Right atrium auricular region (tissue), 2 donors: ENCODE results near the gene CPN1. TPM values are rescaled to one million over a fixed set of nuclear protein-coding genes. Genes with fewer than 3 reads are reported as not detected.
"Not testable (repeated sequence)": the region's sequence is repeated elsewhere in the genome, so short reads cannot be mapped to it uniquely, and the experiment has no call there.

Source experiments
- DNase-seq: peaks from one replicate; pipeline ENCODE4 v3.0.0-alpha.2; 2019; ENCODE audit warnings: low spot score
- H3K27ac ChIP-seq, 2 donors: fragments of 200-600 bp; sonication (generic); 1 replicate in 1 of 2; 2 replicates in 1 of 2; pipeline ENCODE4 v1.5.1; 2016 to 2019
- H3K27me3 ChIP-seq, 2 donors: fragments of 200-600 bp; sonication (generic); one replicate each; pipeline versions ENCODE4 v1.5.1 to v1.6.0; 2017 to 2019
- H3K36me3 ChIP-seq: fragments of 200-600 bp; sonication (generic); one replicate; pipeline ENCODE4 v1.5.1; 2016
- H3K4me1 ChIP-seq, 2 donors: fragments of 200-600 bp; sonication (generic); one replicate each; pipeline versions ENCODE4 v1.5.1 to v1.6.0; 2017 to 2019
- H3K4me3 ChIP-seq, 2 donors: fragments of 200-600 bp; sonication (generic); 1 replicate in 1 of 2; 2 replicates in 1 of 2; pipeline ENCODE4 v1.5.1; 2017 to 2019; ENCODE audit warnings: mild to moderate bottlenecking in 1 of 2, moderate library complexity in 1 of 2
- H3K9me3 ChIP-seq, 2 donors: fragments of 200-600 bp; sonication (generic); one replicate each; pipeline ENCODE4 v1.5.1; 2019
- CTCF ChIP-seq, 2 donors: fragments of 200-600 bp; sonication (generic); IDR thresholded peaks; one replicate each; pipeline ENCODE4 v1.5.1; 2019; ENCODE audit warnings: antibody characterized with exemption in 2 of 2
- total RNA-seq, 2 donors: library from RNA; depleted of rRNA; stranded (reverse); fragments of >200 nt; gene quantifications; one replicate each; pipeline ENCODE4 v1.1.0, GENCODE V29; 2016

Gene CPN1
- total RNA-seq, 2 donors from 2014 or later, result not detected

DNA sequence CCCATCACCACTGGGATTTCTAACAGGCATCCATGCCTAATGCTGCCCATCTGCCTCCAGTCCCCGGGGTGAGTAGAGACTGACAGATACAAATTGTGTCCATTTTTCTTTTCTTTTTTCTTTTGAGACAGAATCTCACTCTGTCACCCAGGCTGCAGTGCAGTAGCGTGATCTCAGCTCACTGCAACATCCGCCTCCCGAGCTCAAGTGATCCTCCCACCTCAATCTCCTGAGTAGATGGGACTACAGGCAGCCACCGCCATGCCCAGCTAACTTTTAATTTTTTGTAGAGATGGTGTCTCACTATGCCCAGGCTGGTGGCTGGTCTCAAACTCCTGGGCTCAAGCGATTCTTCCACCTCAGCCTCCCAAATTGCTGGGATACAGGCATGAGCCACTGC lies 7.6 kb upstream of the CPN1 start:
- Histone ChIP-seq H3K9me3 (no peaks in the 10 kb centered on the region), H3K27me3 (no peaks in the 10 kb centered on the region), H3K36me3 (no peaks in the 10 kb centered on the region), H3K4me1 (no peaks in the 10 kb centered on the region), H3K4me3 (no peak overlapping the region), H3K27ac (no peak overlapping the region)
- no peak for DNase-seq
- TF ChIP-seq CTCF (IDR thresholded peaks at IDR 0.05), result no peak

DNA sequence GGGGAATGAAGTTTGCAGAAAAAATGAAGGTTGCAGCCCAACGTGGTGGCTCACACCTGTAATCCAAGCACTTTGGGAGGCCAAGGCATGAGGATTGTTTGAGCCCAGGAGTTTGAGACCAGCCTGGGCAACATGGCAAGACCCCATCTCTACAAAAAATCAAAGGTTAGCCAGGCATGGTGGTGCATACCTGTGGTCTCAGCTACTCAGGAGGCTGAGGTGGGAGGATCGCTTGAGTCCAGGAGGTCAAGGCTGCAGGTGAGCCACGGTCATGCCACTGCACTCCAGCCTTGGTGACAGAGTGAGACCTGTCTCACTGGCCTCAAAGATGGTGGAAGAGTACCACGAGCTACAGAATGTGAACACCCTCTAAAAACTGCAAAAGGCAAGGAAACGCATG lies 5.0 kb upstream of the CPN1 start:
- not testable (repeated sequence) for H3K27ac ChIP-seq, DNase-seq, H3K36me3 ChIP-seq, H3K4me3 ChIP-seq, H3K9me3 ChIP-seq, H3K4me1 ChIP-seq, H3K27me3 ChIP-seq

DNA sequence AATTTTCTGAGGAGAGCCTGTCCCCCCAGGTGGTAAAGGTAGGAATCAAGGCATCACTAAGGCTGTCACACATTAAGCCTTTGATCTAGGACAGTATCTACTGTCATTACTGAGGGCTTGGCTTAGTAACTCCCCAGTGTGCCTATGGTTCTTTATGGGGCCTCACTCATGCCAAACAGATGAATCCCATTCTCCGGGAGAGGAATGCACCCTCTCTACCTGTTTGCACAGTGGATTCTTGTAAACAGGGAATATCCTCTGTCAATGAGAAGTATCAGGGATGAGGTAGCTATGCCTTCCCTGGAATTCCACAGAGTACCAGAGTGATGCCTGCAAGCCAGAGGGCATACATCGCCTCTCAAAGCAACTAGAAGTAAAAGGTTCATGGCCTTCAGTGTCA lies 3.9 kb upstream of the CPN1 start:
- Histone ChIP-seq H3K36me3 (no peaks in the 10 kb centered on the region), H3K9me3 (no peaks in the 10 kb centered on the region), H3K27me3 (no peaks in the 10 kb centered on the region), H3K4me1 (no peaks in the 10 kb centered on the region), H3K27ac (no peak overlapping the region), H3K4me3 (no peak overlapping the region)
- no peak for DNase-seq
- no peak for TF ChIP-seq CTCF (IDR thresholded peaks at IDR 0.05)

- H3K27me3 ChIP-seq, result no peaks in the 10 kb centered on the region
- no peaks in the 10 kb centered on the region for H3K4me1 ChIP-seq
- H3K27ac ChIP-seq, result no peak overlapping the region
- H3K9me3 ChIP-seq, result no peaks in the 10 kb centered on the region
- no peaks in the 10 kb centered on the region for H3K36me3 ChIP-seq
- no peak overlapping the region for H3K4me3 ChIP-seq
- no peak for TF ChIP-seq CTCF (IDR thresholded peaks at IDR 0.05)
- DNase-seq, result no peak
Measured at GRCh38 chr10:100083623-100084022, 2.0 kb upstream of the CPN1 start.

DNA sequence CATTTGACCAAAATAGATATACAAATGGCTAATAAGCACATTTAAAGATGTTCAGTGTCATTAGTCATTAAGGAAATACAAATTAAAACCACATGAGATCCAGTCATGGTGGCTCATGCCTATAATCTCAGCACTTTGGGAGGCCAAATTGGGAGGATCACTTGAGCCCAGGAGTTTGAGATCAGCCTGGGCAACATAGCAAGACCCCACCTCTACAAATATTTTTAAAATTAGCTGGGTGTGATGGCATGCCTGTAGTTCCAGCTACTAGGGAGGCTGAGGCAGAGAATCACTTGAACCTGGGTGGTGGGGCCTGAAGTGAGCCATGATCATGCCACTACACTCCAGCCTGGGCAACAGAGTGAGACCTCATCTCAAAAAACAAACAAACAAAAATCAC lies 607 bp upstream of the CPN1 start:
- H3K27ac ChIP-seq, H3K4me1 ChIP-seq, H3K9me3 ChIP-seq, H3K27me3 ChIP-seq, H3K4me3 ChIP-seq, DNase-seq, H3K36me3 ChIP-seq: not testable (repeated sequence)

DNA sequence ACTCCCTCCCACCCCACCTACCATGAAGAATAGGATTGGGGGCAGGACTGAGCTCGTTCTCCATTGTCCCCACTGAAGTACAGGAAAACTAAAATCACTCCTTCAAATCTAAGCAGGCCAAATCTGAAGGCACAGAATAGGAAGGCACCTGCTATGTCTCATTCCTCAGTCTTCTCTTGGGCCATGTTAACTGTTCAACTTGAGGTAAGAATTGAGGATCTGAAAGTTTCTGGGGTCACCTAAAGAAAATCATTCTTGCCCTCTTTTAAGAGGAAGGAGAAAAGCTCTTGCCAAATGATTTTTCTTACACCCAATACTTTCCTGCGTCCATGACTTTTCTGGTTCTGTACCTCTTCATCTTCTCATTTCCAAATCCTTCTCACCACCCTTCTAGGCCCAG lies 4.9 kb downstream of the CPN1 start:
- TF ChIP-seq CTCF (IDR thresholded peaks at IDR 0.05), result no peak
- H3K27me3 ChIP-seq, result no peaks in the 10 kb centered on the region
- H3K4me3 ChIP-seq, result no peak overlapping the region
- DNase-seq, result no peak
- no peaks in the 10 kb centered on the region for H3K36me3 ChIP-seq
- H3K9me3 ChIP-seq, result no peaks in the 10 kb centered on the region
- H3K27ac ChIP-seq, result no peak overlapping the region
- H3K4me1 ChIP-seq, result no peaks in the 10 kb centered on the region

GRCh38 chr10:100075426-100076220 lies 6.0 kb downstream of the CPN1 start:
- no peak overlapping the region for H3K4me3 ChIP-seq
- H3K36me3 ChIP-seq, result no peaks in the 10 kb centered on the region
- H3K27me3 ChIP-seq, result no peaks in the 10 kb centered on the region
- DNase-seq, result no peak
- no peak overlapping the region for H3K27ac ChIP-seq
- no peaks in the 10 kb centered on the region for H3K9me3 ChIP-seq
- no peaks in the 10 kb centered on the region for H3K4me1 ChIP-seq
- TF ChIP-seq CTCF (IDR thresholded peaks at IDR 0.05), result no peak
